ENCODE data around the gene KDM4B.

The KDM4B gene

GRCh38 chr19:5137114-5137513 lies 168.2 kb downstream of the KDM4B start:
- DNase-seq (ENCODE audit: low spot score): no peak

DNA sequence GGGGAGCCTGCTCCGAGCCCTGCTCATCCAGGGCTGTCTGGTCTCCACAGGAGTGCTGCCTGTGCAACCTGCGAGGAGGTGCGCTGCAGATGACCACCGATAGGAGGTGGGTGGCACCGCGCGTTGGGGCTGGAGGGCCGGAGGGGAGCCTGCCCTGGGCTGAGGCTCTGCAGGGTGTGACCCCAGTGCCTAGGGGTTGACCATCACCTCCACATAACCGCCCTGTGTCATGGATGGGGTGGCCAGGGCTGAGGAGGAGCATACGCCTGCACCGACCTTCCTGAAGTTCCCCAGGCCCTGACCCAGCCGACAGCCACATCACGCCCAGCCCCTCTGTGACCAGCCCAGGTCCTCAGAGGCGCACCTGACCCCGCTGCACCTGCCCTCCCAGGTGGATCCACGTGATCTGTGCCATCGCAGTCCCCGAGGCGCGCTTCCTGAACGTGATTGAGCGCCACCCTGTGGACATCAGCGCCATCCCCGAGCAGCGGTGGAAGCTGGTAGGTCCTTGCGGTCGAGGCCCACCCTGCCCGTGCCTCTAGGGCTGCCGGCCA lies 168.7 kb downstream of the KDM4B start:
- no peak for DNase-seq (ENCODE audit: low spot score)

- DNase-seq (ENCODE audit: low spot score): no peak
Observed at GRCh38 chr19:5138606-5139582, 170.0 kb downstream of the KDM4B start.

- no peak for DNase-seq (ENCODE audit: low spot score)
Observed at GRCh38 chr19:5139583-5140325, 170.8 kb downstream of the KDM4B start.

- DNase-seq (ENCODE audit: low spot score): no peak
Observed at GRCh38 chr19:5141129-5141849, 172.4 kb downstream of the KDM4B start.

DNA sequence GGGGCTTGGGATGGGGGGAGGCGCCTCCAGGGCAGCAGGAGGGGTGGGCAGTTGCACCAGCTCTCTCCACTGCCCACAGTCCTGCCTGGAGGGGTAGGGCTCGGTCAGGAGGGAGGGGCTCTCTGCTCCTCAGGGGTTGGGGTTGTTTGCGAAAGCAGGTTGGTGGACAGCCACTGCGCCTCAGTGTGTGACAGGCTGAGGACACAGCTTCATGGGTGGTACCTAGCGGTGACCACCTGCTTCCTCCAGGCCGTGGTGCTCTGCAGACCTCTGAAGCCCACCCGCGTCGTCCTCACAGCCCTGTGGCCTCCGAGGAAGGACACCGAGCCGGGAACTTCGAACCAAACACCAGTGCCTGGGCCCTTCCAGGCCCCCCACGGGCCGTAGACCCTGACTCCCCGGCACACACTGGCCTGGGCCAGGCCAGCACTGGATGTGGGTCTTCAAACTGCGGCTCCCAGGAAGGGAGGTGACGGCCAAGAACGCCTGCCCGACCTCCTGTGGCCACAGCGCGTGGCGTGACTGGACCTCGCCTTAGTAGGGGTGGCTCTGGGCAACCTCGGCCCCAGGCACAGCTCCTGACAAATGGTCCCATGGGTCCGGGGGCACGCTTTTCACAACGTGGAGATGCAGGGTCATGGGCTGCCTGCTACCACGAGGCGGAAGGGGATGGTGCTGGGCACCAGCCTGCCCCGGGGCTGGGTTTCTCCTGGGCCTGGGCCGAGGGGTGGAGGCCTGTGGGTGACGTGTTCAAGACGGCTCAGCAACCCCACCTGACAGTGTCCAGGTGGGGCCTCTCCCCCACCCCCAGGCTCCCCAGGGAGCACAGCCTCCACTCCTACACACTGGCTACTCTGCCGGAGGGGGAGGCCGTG lies 173.2 kb downstream of the KDM4B start:
- DNase-seq (ENCODE audit: low spot score): no peak

- no peak for DNase-seq (ENCODE audit: low spot score)
Observed at GRCh38 chr19:5142725-5143097, 173.8 kb downstream of the KDM4B start.

GRCh38 chr19:5143471-5144411 lies 174.8 kb downstream of the KDM4B start:
- DNase-seq (ENCODE audit: low spot score): no peak

DNA sequence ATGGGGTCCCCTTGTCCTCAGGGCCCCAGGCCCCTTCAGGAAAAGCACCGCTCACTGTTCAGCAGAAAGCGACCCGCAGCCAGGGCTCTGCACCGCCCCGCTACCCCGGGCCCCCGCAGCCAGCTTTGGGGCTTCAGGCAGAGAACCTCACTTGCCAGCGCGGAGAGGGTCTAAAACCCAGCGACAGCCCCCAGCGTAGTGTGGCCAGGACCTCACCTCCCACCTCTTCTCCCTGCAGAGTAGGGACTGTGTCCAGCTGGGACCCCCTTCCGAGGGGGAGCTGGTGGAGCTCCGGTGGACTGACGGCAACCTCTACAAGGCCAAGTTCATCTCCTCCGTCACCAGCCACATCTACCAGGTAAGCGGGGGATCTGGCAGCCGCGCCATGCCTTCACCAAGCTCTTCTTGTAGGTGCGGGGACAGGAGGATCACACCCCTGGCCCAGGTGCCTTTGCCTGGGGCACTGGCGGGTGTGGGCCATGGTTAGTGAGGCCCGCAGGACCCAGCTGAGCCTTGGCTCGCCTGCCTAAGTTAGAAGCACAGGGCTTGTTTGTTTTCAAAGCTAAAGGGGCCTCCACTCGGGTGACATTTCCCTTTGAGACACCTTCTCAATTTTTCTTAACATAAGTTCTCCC lies 175.7 kb downstream of the KDM4B start:
- no peak for DNase-seq (ENCODE audit: low spot score)

- DNase-seq (ENCODE audit: low spot score): no peak
Observed at GRCh38 chr19:5145521-5146511, 176.9 kb downstream of the KDM4B start.

DNA sequence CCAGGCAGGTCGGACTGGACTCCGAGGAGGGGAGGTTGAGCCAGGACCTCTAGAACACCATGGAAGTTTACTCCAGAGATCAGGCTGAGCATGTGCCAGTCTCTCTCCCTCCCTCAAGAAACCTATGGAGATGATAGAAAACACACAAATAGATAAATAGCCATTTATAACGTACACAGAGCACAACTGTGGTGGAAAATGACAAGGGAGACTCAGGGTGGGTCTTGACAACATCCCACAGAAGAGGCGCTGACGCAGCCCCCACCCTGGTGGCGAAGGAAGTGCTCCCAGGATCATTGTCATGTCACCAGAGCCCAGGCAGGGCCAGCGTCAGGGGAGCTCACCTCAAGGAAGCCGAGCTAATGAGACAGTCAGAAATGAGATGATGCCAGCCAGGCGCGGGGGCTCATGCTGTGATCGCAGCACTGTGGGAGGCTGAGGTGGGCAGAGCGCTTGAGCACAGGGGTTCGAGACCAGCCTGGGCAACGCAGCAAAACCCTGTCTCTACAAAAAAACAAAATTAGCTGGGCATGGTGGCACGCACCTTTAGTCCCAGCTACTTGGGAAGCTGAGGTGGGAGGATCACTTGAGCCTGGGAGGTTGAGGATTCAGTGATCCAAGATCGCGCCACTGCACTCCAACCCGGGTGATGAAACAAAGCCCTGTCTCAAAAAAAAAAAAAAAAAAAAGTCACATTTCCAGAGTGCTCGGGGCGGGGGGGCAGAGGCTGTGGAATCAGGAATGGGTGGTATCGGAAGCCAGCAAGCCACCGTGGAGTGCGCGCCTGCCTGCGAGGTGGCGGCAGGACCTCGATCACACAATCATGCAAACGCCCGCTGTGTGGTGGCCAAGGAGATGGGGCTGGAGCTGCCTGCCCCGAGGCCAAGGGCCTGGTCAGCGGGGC lies 178.4 kb downstream of the KDM4B start:
- no peak for DNase-seq (ENCODE audit: low spot score)

DNA sequence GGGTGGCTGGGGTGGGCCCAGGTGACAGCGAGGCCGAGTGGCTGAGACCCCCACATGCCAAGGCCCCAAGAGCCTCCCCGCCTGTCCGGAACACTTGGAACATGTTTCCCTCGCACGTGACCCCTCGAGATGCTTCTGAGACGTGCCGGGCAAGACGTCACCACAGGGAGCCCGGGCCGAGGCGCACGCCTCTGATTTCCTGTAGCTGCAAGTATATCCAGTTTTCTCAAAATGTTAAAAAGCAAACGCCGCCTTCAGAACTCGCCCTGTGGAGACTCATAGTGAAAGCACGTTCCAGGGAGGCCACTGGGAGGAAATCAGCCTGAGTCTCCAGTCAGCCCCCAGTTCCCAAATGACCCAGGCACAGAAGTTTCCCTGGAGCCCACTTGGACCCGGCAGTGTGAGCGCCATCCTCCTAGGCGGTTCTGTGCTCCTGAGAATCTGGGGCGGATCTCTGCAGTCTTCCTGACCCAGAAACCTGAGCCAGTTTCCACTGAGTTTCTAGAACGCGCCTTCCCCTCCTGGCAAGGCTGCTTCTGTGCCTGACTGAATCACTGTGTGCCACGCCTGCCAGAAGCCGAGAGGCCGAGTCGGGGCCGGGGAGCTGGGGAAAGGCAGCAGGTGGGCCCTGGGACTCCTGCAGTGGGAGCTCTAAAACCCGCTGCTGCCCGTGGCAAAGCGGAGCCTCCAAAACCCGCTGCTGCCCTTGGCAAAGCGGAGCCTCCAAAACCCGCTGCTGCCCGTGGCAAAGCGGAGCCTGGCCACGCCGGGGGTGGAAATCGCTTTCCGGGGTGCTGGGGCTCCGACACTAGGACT lies 179.3 kb downstream of the KDM4B start:
- DNase-seq (ENCODE audit: low spot score): peak; percentile 93

GRCh38 chr19:5148794-5149190 lies 179.9 kb downstream of the KDM4B start:
- no peak for DNase-seq (ENCODE audit: low spot score)

DNA sequence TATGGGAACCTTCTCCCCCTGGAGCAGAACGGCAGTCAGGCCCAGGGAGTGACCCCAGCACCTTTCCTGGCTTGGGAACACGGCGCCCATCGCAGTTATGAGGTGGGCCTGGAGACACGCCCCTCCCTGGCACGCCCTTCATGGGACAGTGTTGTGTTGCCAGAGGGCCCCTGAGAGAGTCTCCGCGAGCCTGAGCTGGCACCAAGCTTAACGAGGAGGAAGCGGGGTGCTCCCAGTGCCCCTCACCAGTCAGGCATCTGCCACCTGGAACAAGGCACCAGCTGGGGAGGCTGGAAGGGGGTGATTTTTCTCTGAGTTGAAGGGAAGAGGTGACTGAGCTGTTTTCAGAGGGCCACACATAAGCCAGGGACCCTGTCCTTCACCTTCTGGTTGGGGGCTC lies 180.6 kb downstream of the KDM4B start:
- DNase-seq (ENCODE audit: low spot score): no peak

- no peak for DNase-seq (ENCODE audit: low spot score)
Observed at GRCh38 chr19:5149932-5150901, 181.3 kb downstream of the KDM4B start.
